Left kidney (tissue), 2 donors: ENCODE measurements around the gene ALDH4A1. TPM values are rescaled to one million over a fixed set of nuclear protein-coding genes. Genes with fewer than 3 reads are reported as not detected.

Source experiments
- DNase-seq: peaks from one replicate; pipeline ENCODE4 v3.0.0-alpha.2; 2013
- polyA plus RNA-seq: library from polyadenylated mRNA; unstranded; fragments of 120-200 nt; gene quantifications from one replicate; pipeline ENCODE4 v1.2.1, GENCODE V29; 2013; ENCODE audit not compliant: insufficient read length

The ALDH4A1 gene
- polyA plus RNA-seq, 1 donor, result 52.4 TPM

DNA sequence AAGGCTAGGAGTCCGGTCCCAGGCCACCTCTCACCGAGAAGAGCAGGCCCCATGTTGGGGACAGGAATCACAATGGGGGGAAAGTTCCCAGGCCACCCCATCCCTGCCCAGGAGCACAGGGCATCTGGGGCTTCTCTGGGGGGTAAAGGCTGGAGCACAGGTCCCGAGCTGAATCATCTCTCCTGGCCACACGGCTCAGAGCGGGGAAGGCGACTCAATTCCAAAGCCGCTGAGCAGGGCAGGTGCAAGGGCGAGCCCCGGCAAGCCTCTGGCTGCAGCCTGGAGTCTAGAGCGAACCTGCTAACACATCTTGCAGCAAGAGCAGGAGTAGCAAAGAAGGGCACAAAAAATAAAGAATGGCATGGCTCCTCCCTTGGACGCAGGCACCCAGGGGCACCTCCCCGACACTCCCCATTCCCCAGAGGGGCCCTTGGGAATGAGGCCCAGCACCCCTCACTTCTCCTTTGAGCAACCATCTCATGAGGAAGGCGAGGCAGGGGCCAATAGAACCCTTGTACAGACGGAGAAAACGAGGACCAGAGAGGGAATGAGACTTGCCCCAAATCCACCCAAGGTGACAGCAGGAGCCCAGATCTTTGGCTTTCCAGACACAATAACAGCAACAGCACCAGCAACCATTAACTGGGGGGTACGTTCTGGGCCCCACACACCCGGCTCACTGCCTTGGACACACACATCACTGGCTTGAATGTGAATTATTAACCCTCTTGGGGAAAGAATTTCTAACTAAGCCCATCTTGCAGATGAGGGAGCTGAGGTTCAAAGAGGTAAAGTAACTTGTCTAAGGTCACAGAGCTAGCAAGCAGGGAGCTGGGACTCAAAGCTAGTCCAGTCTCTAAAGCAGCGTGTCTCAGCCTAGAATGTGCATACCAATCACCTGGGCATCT is 20.7 kb upstream of the ALDH4A1 start:
- no peak for DNase-seq

- peak; percentile 84 for DNase-seq
Observed at GRCh38 chr1:18922319-18922726, 20.0 kb upstream of the ALDH4A1 start.

GRCh38 chr1:18921516-18922251 is 19.3 kb upstream of the ALDH4A1 start:
- DNase-seq, result no peak

DNA sequence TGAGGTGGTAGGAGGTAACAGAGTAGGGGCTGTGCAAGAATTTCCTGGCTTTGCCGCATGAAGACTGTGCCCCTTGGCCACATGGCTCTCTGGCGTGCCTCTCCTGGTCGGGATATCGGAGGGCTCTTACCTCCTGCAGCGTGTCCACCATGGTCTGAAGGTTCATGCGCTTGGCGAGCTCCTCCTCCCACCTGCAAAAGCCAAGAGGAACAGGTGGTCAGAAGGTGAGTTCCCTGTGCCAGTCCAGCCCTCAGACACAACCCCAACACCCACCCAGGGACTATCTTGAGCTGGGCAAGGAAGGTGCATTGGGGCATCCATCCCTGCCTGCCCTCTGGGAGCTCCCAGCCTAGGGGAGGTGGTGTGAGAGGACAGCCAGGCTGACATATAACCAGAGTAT is 18.6 kb upstream of the ALDH4A1 start:
- DNase-seq, result no peak

GRCh38 chr1:18919956-18920355 is 17.6 kb upstream of the ALDH4A1 start:
- DNase-seq, result no peak

DNA sequence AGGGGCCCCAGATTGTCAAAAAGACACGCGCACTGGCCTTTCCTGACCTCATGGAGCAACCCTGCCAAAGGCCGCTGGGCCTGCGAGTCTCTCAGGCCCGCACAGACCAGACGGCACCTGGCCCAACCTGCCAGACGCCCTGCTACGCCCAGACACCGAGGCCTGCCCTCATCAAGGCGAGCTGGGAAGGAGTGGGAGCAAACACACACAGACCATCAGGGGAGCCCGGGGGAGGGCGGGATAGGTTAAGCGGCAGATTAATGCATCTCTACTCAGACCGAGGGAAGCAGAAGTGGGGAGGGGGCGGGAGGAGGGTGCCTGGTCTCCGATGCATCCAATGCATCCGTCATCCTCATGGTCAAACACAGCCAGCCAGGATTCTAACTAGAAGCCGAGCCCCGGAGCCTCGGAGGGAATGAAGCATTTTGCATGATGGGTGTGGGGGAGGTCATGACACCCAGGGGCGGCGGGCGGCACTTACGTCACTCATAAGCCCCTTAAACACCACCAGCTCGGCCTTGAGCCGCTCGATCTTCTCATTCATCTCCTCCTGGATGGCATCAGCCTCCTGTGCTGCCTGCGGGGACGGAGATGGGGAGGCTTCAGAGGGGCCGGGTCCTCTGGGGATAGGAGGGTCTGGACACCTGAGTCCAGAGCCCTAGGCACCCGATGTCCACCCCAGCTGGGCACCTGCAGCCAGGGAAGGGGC is 17.0 kb upstream of the ALDH4A1 start:
- DNase-seq, result no peak

DNA sequence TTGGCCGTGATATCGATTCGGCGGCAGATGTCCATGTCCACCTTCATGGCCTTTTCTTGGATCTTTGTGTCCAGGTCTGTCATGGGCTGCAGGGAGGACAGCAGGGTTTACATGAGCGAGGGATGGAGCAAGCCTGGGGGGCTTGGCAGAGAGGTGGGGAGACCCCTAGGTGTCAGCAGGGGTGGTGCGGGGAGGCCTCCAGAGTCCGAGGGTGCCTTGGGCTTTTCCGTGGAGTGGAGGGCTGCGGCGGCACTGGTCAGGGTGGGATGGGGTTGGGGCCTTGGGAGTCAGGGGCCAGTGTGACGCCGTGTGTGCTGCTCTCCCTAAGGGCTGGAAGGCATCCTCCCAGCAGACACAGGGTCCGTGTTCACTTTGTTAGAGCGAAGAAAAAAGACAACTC is 16.1 kb upstream of the ALDH4A1 start:
- DNase-seq, result no peak

GRCh38 chr1:18917071-18917799 is 14.9 kb upstream of the ALDH4A1 start:
- no peak for DNase-seq

- no peak for DNase-seq
Observed at GRCh38 chr1:18915341-18915740, 13.0 kb upstream of the ALDH4A1 start.

DNA sequence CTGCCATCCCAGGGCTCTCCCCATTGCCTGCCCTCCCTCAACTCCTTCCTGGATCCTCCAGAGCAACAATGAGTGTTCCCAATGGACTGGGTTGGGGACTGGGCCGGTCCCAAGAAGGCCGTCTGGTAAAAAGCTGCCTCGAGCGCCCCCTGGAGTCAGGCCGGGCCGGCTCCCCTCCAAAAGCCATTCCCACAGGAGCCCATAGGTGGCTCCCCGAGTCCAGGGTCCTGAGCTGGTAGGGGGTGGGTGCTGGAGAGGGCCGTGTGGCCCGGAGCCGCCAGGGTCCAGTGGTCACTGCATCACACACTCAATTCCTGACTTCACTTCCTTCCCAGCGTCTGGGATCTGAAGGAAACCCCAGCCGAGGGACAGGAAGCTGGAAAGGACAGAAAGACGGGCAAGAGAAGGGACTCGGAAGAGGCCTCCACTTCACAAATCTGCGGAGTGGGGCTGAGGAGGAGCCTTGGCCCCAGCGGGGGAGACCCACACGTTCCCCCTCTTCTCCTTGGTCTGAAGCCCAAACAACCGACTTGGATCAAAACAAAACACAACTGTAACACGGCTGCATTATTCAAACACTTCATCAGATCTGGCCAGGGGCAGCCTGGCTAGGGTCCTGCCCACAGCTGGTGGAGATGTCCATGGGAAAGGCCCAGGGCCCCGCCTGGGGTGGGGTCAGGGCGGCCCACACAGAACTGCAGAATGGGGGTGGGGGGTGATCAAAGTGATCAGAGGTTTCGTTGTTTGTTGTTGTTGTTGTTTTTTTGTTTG is 10.9 kb upstream of the ALDH4A1 start:
- DNase-seq, result peak; percentile 85

GRCh38 chr1:18912550-18912949 is 10.2 kb upstream of the ALDH4A1 start:
- DNase-seq, result no peak

- DNase-seq, result no peak
Observed at GRCh38 chr1:18908911-18909771, 6.8 kb upstream of the ALDH4A1 start.

DNA sequence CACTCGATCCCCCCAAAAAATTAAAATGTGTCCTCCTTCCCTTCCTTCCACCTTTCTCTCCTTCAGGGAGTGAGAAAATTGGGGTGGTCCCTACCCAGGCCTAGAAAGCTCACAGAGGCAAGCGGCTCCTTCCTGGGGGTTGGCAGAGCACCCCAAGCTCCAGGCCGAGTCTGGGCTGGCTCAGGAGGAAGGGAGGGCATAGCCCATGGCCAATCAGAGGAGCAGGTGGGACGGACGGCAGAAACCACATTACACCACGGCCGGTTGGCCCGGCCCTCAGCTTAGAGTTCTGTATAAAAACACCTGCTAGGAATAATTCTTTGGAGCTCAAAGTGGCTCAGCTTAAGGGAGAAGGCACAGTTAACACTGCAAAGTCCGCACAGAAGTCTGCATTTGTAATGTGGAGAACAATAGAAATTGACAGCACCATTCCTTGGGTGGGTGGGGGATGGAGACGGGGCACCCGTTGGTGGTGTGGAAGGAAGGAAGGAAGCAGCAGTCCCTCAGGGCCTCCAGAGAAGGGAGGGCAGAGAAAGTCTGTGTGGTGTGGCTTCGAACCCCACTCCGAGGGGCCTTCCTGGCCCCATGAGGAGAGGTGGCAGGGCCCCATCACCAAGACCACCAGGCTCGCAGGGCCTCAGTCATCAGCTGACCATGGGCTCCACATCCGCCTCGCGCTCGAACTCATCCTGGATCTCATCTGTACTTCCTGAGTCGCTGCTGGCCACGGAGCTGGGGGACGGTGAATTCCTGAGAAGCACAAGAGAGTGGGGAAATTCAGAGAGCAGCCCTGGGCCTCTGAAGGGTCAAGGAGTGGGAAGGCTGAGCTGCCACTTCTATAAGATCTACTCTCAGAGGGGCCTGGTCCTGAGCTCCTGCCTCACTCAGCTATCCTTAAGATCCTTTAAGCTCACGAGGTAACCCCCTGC is 5.8 kb upstream of the ALDH4A1 start:
- no peak for DNase-seq

DNA sequence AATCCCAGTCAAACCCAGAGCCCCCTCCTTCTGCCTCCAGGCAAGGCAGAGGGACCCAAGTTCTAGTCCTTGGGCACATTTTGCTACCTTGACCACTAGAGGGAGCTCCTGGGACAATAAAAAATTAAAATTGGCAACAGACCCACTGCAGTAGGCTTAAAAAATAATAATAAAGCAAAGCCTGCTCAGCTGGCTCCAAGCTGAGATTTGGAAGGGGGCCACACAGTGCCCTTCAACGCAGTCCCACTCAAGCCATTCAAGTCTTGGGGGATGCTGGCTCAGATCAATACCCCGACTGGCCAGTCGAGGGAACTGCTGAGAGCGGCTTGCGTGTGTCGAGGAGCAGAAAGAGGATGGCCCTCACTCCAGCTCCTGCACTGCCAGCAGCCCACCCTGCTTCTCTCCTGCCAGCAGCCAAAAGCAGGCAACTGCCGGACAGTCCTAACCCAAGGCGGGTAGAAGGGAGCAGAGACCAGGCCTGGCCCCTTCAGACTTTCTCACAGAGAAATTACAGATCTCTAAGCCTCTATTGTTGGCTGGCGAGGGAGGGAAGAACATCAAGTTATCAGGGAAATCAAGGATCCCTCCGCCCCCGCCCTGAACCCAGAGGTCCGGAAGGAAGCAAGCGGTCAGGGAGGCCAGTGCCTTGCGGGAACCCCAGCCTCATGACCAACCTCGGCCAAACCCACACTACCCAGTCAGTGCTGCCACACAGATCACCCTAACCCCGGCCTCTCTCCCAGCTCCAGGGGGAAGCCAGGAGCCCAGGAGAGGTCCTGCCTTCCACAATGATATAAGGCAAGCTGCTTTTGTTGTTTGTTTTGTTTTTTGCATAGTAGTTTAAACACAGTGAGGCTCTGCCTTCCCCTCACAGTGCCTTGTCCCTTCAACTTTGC is 4.9 kb upstream of the ALDH4A1 start:
- no peak for DNase-seq

DNA sequence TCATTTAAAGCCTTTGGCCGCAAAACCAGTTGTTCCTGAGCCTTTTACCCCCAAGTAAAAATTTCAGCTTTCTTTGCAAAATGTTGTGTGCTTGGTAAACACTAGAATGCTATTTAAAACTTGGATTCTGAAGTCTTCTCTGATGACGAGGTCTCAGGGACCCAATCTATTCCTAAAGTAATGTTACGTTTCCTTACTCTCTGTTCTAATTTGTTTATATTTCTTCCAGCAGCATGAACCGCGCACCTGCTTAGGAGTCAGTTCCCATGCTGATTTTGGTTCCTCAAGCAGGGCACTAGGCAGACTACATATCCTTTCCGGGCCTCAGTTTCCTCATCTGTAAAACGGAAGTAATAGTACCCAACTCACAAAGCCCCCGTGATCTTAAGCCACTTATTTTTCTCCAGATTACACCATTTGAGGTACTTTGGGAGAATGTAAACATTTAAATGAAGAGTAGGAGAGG is 969 bp upstream of the ALDH4A1 start:
- no peak for DNase-seq

- no peak for DNase-seq
Observed at GRCh38 chr1:18901952-18902522, 318 bp downstream of the ALDH4A1 start.

DNA sequence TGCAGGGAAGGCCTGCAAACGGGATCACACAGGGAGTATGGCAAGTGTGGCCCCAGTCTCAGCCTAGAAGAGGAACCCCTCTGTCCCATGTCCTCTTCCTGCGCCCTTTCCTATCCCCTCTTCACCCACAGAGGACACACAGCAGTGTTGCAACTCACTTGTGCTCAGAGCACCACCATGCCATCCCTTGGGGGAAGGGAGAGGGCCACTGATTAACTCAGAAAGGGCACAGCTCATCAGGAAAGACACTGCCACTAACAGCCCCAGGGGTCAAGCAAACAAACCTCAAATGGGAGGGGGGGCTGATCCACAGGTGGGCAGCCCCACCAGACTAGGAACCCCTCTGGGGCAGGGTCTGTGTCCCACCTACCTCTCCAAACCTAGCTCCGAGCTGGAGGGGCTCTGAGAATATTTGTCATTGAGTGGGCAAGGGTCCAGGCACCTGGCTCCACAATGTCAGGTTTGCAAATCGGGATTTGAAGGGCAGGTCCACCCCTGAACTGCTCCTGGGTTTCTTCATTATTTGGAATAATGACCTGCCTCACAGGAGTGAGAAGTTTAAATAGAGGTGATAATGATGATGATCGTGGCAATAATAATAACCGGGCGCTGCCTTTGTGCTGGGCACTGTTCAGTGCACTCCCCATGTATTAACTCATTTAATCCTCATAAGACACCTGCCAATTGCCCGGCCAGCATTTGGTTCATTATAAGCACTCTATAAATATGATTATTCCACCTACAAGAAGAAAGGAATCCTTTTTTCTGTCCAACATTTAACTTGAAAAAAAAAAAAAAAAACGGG is 1.0 kb downstream of the ALDH4A1 start:
- no peak for DNase-seq
